Measurements from ENCODE around the gene SRPK2. TPM values are rescaled to one million over a fixed set of nuclear protein-coding genes. Genes with fewer than 3 reads are reported as not detected.

Gene SRPK2
- total and polyA plus RNA-seq, 2 of the 8 experiments (the other 6 are each of a cell fraction or from before 2014, with no cell fraction given) = 10.0 to 47.1 TPM

DNA sequence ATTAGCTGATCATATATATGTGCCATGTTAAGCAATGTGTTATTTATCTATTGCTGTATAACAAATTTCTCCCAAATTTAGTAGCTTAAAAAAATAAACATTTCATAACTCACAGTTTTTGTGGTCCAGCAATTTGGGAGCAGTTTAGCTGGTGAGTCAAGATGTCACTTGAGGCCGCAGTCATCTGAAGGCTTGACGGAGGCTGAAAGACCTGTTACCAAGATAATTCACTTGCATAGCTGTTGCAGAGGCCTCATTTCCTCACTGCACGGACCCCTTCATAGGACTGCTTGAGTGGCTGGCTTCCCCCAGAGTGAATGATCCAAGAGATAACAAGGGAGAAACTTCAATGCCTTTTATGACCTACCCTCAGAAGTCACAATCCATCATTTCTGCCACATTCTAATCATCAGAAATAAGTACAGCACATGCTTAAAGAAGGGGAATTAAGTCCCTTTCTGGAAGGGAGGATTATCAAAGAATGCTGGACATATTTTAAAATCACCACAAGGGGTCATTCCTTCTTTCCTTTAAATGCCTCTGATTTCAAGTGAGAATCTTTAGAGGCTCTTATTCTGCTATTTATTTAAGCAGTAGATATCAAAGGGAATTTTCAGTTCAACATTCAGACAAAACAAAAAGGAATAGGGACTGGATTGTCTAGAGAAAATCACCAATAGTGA is 10.5 kb upstream of the SRPK2 start (continued):
- TF ChIP-seq, protein P1, sequence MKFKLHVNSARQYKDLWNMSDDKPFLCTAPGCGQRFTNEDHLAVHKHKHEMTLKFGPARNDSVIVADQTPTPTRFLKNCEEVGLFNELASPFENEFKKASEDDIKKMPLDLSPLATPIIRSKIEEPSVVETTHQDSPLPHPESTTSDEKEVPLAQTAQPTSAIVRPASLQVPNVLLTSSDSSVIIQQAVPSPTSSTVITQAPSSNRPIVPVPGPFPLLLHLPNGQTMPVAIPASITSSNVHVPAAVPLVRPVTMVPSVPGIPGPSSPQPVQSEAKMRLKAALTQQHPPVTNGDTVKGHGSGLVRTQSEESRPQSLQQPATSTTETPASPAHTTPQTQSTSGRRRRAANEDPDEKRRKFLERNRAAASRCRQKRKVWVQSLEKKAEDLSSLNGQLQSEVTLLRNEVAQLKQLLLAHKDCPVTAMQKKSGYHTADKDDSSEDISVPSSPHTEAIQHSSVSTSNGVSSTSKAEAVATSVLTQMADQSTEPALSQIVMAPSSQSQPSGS (IDR thresholded peaks at IDR 0.05; ENCODE audit: low read length) = no peak
- no peak for TF ChIP-seq TAF7 (optimal IDR thresholded peaks at IDR 0.05; ENCODE audit: borderline replicate concordance, low read depth, low read length)
- no peak for TF ChIP-seq NRF1 (IDR thresholded peaks at IDR 0.05; ENCODE audit: low read depth, low read length)
- TF ChIP-seq HDAC2 (IDR thresholded peaks at IDR 0.05; ENCODE audit: borderline replicate concordance in 1 of 2, low read depth in 2 of 2, low read length in 2 of 2) = no peak
- no peak for TF ChIP-seq TEAD4 (IDR thresholded peaks at IDR 0.05; ENCODE audit: low read depth, low read length)
